MM.1S (cell line): ENCODE results near the gene AMBRA1.

Source experiments
- EZH2 ChIP-seq: fragments of 300-600 bp; sonication (generic); optimal IDR thresholded peaks from 2 replicates; pipeline ENCODE3; 2017; ENCODE audit warnings: low read depth, mild to moderate bottlenecking, antibody characterized with exemption, low read length, mixed read lengths
- EZH2phosphoT487 ChIP-seq: fragments of 300-600 bp; sonication (generic); IDR thresholded peaks from 2 replicates; pipeline ENCODE4 v1.6.1; 2018; ENCODE audit warnings: antibody characterized with exemption, low read length
- TF ChIP-seq, protein P1 (sequence below): fragments of 300-600 bp; sonication (generic); IDR thresholded peaks from 2 replicates; pipeline ENCODE4 v1.5.1; 2016; ENCODE audit warnings: antibody characterized with exemption, low read length, mixed read lengths

DNA sequence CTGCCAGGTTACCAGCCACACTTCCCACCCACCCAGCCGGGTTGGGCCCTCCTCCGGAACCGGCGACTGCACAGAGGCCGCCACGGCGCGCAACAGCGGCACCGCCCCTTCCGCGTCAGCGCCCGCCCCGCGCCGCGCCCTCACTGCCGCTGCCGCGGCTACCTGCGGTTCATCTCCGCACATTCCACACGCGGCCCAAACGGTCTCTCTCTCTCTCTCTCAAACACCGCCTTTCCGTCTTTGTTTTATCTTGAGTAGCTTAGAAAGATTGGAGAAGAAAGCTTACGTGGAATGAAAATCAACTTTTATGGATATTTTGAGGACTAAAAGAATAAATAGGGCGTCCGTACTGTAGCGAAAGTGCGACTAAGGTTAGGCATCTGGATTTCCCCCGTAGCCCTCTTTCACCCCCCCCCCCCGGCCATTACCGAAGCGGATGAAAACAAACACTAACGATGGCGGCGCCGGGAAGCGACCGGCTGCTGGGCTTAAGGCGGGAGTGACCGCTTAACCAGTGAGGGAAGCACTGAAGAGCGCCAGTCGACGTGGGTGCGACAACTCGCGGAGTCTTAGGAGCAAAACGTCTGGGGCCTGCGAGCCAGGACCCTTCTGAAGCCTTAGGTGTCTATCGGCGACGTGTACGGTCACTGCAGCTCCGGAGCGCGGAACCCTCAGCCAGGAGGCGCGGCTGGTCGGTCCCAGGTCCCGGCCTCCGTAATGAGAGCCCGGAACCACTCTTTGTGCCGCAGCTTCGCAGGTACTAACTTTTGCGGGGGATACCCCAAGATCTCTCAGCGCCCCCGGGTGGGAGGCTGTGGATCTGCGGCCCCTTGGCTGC is 23.5 kb upstream of the AMBRA1 start, which contains the start of the genes ATG13 and HARBI1:
- TF ChIP-seq, protein P1, sequence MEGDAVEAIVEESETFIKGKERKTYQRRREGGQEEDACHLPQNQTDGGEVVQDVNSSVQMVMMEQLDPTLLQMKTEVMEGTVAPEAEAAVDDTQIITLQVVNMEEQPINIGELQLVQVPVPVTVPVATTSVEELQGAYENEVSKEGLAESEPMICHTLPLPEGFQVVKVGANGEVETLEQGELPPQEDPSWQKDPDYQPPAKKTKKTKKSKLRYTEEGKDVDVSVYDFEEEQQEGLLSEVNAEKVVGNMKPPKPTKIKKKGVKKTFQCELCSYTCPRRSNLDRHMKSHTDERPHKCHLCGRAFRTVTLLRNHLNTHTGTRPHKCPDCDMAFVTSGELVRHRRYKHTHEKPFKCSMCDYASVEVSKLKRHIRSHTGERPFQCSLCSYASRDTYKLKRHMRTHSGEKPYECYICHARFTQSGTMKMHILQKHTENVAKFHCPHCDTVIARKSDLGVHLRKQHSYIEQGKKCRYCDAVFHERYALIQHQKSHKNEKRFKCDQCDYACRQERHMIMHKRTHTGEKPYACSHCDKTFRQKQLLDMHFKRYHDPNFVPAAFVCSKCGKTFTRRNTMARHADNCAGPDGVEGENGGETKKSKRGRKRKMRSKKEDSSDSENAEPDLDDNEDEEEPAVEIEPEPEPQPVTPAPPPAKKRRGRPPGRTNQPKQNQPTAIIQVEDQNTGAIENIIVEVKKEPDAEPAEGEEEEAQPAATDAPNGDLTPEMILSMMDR = peak; percentile 79
- TF ChIP-seq EZH2 = no peak
- no peak for TF ChIP-seq EZH2phosphoT487
